Activated T-cell treated with anti-CD3 and anti-CD28 coated beads, Interleukin-2, amount 50 U/mL, for 24 hours (primary cell): ENCODE data around the gene NLGN4Y.

Source experiments
- DNase-seq: peaks from one replicate; pipeline ENCODE4 v3.0.0-alpha.2; 2020
- H3K27ac Mint-ChIP-seq: 2 replicates; pipeline ENCODE4 v1.8.0; 2020; ENCODE audit warnings: mild to moderate bottlenecking, mixed read lengths
- H3K27me3 Mint-ChIP-seq: 2 replicates; pipeline ENCODE4 v1.8.0; 2020; ENCODE audit warnings: mixed read lengths
- H3K36me3 Mint-ChIP-seq: 2 replicates; pipeline ENCODE4 v1.8.0; 2020; ENCODE audit warnings: low read depth, mixed read lengths
- H3K4me1 Mint-ChIP-seq: 2 replicates; pipeline ENCODE4 v1.8.0; 2020; ENCODE audit warnings: low read depth, mixed read lengths
- H3K4me3 Mint-ChIP-seq: 2 replicates; pipeline ENCODE4 v1.8.0; 2020; ENCODE audit warnings: mild to moderate bottlenecking, moderate library complexity, mixed read lengths
- H3K9me3 Mint-ChIP-seq: 2 replicates; pipeline ENCODE4 v1.8.0; 2020; ENCODE audit warnings: mixed read lengths

Gene NLGN4Y

DNA sequence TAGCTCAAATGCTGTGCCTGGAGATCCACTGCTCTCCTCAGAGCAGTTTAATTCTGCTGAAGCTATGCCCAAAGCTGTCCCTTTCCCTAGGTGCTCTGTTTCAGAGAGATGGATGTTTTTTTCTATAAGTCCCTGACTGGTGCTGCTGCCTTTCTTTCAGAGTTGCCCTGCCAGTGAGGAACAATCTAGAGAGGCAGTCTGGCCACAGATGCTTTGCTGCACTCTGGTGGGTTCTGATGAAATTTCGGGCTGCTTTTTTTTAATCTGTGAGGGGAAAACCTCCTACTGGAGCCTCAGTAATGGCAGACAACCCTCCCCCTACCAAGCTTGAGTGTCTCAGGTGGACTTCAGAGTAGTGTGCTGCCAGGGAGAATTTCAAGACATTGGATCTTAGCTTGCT lies 93.3 kb downstream of the NLGN4Y start:
- no peaks in the 10 kb centered on the region for H3K9me3 Mint-ChIP-seq
- no peaks in the 10 kb centered on the region for H3K36me3 Mint-ChIP-seq
- H3K27ac Mint-ChIP-seq: no peak overlapping the region
- DNase-seq: no peak
- no peaks in the 10 kb centered on the region for H3K27me3 Mint-ChIP-seq
- no peaks in the 10 kb centered on the region for H3K4me1 Mint-ChIP-seq
- no peak overlapping the region for H3K4me3 Mint-ChIP-seq

DNA sequence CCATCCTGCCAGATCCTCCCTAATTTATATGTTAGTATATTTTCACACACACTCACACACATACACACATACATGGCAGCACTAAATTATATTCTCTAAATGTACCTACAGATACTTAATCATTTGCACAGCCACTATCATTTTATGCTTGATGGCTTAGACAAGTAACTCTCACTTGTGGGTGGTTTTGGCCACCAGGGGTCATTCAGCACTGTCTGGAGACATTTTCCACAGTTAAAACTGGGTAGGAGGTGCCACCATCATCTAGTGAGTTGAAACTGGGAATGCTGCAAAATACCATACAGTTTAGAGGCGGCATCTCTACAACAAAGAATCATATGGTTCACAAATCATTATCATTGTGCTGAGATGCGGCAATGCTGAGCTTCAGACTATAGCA lies 94.2 kb downstream of the NLGN4Y start:
- Mint-ChIP-seq H3K36me3 (no peaks in the 10 kb centered on the region), H3K9me3 (no peaks in the 10 kb centered on the region), H3K27ac (no peak overlapping the region), H3K4me1 (no peaks in the 10 kb centered on the region), H3K4me3 (no peak overlapping the region), H3K27me3 (no peaks in the 10 kb centered on the region)
- DNase-seq: no peak

DNA sequence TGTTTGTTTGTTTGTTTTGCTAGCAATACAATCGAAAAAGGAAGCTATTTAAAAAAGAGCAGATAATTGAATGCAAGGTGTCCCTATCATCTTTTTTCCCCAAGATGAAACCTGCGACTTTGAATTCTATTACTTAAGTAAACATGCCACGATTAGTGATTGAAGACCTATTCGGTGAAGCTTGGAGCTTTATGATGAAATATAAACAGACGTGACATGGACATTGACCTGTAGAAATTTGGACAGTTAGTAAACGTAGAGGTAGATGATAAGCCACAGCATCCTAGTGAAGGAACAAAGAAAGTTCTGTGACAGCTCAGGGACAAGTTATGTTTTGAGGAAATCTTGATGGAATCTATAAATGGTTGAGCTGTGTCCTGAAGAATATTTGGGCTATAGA lies 103.9 kb downstream of the NLGN4Y start:
- H3K27ac Mint-ChIP-seq: no peak overlapping the region
- no peak overlapping the region for H3K4me3 Mint-ChIP-seq
- no peaks in the 10 kb centered on the region for H3K36me3 Mint-ChIP-seq
- no peaks in the 10 kb centered on the region for H3K27me3 Mint-ChIP-seq
- no peaks in the 10 kb centered on the region for H3K4me1 Mint-ChIP-seq
- DNase-seq: no peak
- H3K9me3 Mint-ChIP-seq: no peaks in the 10 kb centered on the region

DNA sequence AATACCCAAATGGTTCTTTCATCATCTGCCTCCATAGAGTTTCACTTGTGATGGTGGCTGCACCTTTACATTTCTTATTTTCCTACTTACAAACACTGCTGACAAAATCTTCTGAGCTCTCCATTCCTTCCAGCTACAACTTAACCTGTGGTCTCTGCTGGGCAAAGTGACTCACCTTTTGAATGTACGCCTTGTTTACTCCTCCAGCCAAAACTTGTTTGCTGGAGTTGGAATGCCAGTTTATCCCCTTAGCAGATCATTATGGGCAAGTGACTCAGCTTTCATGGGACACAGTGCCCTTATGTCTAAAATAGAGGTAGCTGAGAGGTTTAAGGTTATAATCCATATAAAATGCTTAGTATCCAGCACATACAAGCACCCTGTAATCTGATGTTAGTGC lies 107.3 kb downstream of the NLGN4Y start:
- Mint-ChIP-seq H3K27ac (no peak overlapping the region), H3K4me3 (no peak overlapping the region), H3K36me3 (no peaks in the 10 kb centered on the region), H3K9me3 (no peaks in the 10 kb centered on the region), H3K27me3 (no peaks in the 10 kb centered on the region), H3K4me1 (no peaks in the 10 kb centered on the region)
- no peak for DNase-seq

DNA sequence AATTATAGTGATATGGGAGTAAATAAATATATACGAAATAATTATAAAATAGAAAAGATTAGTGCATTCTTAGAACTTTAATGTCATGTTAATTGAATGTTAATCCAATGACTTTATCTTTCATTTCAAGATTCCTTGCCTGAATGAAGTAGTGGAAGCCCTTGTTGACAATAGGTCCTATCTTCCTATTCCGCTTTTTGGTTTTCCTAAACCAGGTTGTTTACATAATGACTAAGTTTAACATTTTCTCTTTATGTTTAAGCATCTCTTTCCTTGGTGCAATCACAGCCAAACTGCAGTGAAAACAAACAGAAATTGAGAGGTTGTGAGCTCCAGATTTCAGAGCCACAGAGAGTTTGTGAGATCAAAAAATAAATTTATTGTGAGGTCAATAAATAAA lies 109.4 kb downstream of the NLGN4Y start:
- no peaks in the 10 kb centered on the region for H3K9me3 Mint-ChIP-seq
- H3K27ac Mint-ChIP-seq: no peak overlapping the region
- no peaks in the 10 kb centered on the region for H3K27me3 Mint-ChIP-seq
- no peaks in the 10 kb centered on the region for H3K36me3 Mint-ChIP-seq
- no peak for DNase-seq
- no peak overlapping the region for H3K4me3 Mint-ChIP-seq
- no peaks in the 10 kb centered on the region for H3K4me1 Mint-ChIP-seq

DNA sequence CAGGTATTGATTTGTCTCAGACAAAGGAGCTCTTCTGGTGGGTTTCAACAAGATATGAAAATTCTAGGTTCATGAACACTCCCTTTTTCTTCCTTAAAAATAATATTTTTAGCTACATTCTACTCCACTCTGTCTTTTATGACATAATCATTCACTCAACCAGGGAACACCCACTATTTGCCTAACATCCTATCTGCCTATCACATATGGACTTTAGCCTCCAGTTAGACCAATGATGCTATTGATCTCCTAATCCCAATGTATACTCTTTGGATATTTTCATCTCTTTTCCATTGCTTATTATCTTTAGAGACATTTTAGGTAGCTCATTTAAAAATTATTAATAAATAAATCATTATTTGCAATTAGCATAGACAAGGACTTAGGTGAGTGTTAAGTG lies 110.6 kb downstream of the NLGN4Y start:
- no peaks in the 10 kb centered on the region for H3K36me3 Mint-ChIP-seq
- no peaks in the 10 kb centered on the region for H3K27me3 Mint-ChIP-seq
- no peak overlapping the region for H3K27ac Mint-ChIP-seq
- H3K4me1 Mint-ChIP-seq: no peaks in the 10 kb centered on the region
- no peak overlapping the region for H3K4me3 Mint-ChIP-seq
- DNase-seq: no peak
- no peaks in the 10 kb centered on the region for H3K9me3 Mint-ChIP-seq

DNA sequence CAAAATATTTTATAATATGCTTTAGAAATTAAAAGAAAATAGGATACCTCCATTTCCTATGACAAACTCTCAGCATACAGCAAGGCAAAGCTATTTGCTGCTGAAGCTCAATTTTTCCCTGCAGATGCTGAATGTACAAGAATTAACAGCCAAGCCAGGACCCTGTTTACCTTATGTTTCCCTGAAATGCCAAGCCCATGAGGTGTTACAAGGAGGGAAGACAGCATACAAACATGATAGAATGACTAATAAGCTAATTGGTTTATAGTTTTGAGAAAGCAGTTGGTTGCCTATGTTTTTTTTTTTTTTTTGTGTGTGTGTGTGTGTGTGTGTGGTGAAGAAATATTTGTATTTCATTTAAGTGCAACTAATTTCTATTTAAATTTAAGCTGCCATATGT lies 113.2 kb downstream of the NLGN4Y start:
- no peak overlapping the region for H3K27ac Mint-ChIP-seq
- DNase-seq: no peak
- no peaks in the 10 kb centered on the region for H3K9me3 Mint-ChIP-seq
- no peaks in the 10 kb centered on the region for H3K4me1 Mint-ChIP-seq
- H3K27me3 Mint-ChIP-seq: no peaks in the 10 kb centered on the region
- no peaks in the 10 kb centered on the region for H3K36me3 Mint-ChIP-seq
- no peak overlapping the region for H3K4me3 Mint-ChIP-seq

DNA sequence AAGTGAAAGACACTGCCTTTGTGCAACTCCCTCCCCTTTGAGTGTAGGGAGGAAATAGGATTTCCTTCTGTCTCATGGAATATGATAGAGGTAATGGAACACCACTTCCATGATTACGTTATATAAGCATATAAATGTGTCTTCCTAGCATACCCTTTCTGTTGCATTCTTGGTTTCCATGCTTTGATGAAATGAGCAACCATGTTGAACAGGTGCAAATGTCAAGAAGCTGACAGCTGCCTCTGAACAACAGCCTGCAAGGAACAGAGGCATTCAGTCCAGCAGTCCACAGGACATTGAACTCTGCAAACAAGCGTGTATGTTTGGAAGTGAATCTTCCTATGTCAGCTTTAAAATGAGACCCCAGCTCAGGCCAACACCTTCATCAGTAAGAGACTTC lies 117.5 kb downstream of the NLGN4Y start:
- H3K4me1 Mint-ChIP-seq: no peaks in the 10 kb centered on the region
- H3K36me3 Mint-ChIP-seq: no peaks in the 10 kb centered on the region
- H3K4me3 Mint-ChIP-seq: no peak overlapping the region
- H3K27me3 Mint-ChIP-seq: no peaks in the 10 kb centered on the region
- H3K27ac Mint-ChIP-seq: no peak overlapping the region
- no peaks in the 10 kb centered on the region for H3K9me3 Mint-ChIP-seq
- no peak for DNase-seq

DNA sequence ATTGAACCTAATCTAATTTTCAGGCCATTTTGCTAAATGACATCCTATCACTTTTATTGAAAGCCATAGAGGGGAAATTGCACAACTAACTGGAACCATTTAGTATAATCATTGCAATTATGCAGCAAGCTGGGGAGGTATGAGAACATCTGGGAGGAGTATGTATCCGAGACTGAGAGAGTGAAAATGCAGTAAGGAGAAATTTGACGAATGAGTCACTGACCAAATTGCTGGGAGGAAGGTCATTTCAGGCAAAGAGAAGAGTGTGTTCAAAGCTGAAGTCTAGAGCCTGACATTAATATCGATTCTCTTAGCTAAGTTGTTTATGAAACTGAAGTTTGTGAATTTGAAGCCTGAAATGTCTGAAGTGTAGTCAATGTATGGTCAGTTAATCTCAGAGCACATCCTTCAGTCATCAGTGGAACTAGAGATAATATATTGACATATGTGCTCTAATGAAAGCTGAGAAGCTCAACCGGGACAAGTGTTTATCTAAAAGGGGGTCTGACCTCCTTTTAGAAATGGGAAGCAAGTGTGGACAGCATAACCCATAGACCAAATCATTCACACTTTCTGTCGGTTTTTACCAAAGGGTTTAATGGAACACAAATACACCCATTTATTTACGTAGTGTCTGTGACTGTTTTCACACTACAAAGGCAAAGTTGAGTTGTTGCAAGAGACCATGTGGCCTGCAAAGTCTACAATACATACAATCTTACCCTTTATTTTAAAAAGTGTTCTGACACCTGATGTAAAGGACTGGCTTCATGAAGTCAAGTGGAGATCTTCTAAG lies 120.0 kb downstream of the NLGN4Y start:
- no peak for DNase-seq

DNA sequence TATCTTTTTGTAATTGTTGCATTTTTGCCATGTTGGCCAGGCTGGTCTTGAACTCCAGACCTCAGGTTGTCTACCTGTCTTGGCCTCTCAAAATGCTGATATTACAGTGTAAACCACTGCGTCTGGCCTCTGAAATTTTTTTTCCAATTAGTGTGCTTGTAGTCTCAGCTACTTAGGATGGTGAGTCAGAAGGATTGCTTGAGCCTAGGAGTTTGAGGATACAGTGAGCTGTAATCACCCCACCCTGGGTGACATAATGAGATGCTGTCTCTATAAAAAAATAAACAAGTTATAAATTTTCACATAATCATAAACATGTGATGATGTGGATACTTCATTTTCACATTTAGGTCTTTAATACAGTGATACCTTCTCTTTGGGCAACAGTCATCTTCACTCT lies 154.9 kb downstream of the NLGN4Y start:
- H3K4me3 Mint-ChIP-seq: no peak overlapping the region
- no peaks in the 10 kb centered on the region for H3K9me3 Mint-ChIP-seq
- no peaks in the 10 kb centered on the region for H3K4me1 Mint-ChIP-seq
- no peaks in the 10 kb centered on the region for H3K36me3 Mint-ChIP-seq
- no peak for DNase-seq
- H3K27me3 Mint-ChIP-seq: no peaks in the 10 kb centered on the region
- no peak overlapping the region for H3K27ac Mint-ChIP-seq

More for the DNA sequence above, 120.0 kb downstream of the NLGN4Y start:
- Mint-ChIP-seq H3K27me3 (no peaks in the 10 kb centered on the region), H3K27ac (no peak overlapping the region), H3K9me3 (no peaks in the 10 kb centered on the region), H3K4me1 (no peaks in the 10 kb centered on the region), H3K4me3 (no peak overlapping the region), H3K36me3 (no peaks in the 10 kb centered on the region)

DNA sequence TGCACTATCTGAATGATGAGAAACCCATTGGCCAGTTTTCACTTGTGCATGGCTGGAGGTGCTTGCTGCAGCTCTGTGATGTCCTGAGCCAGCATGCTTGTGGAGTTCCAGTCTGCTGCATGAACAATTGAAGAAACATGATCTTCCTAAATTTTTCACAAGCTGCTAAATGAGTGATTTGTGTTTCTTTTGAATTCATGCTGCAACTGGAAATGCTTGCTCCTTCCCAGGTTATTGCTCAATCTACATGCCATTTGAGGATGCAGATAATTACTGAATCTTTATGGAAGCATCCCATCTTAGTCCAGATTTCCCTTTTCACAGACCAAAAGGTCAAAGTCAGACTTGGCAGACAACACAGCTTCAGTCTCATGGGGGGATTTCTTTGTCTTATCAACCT lies 170.2 kb downstream of the NLGN4Y start:
- H3K36me3 Mint-ChIP-seq: no peaks in the 10 kb centered on the region
- H3K9me3 Mint-ChIP-seq: no peaks in the 10 kb centered on the region
- no peak overlapping the region for H3K27ac Mint-ChIP-seq
- DNase-seq: no peak
- no peaks in the 10 kb centered on the region for H3K4me1 Mint-ChIP-seq
- no peak overlapping the region for H3K4me3 Mint-ChIP-seq
- H3K27me3 Mint-ChIP-seq: no peaks in the 10 kb centered on the region

DNA sequence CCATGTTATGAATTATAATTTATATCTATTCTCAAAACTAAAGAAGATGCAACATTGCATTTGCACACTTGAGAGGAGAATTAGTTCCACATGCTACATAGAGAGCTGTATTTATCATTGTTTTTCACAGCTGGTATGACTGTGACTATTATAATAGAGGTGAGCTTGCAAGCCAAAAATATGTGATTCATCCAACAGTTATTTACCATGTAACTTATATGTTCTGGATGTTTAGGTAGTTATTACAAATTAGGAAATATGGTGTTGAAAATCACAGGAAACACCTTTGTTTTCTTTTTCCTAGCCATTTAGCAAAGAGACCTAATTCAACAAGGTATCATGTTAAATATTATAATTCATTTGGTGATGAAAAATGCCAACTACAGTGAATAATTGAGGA lies 183.8 kb downstream of the NLGN4Y start:
- Mint-ChIP-seq H3K27me3 (no peaks in the 10 kb centered on the region), H3K4me3 (no peak overlapping the region), H3K27ac (no peak overlapping the region), H3K9me3 (no peaks in the 10 kb centered on the region), H3K36me3 (no peaks in the 10 kb centered on the region), H3K4me1 (no peaks in the 10 kb centered on the region)
- DNase-seq: no peak

DNA sequence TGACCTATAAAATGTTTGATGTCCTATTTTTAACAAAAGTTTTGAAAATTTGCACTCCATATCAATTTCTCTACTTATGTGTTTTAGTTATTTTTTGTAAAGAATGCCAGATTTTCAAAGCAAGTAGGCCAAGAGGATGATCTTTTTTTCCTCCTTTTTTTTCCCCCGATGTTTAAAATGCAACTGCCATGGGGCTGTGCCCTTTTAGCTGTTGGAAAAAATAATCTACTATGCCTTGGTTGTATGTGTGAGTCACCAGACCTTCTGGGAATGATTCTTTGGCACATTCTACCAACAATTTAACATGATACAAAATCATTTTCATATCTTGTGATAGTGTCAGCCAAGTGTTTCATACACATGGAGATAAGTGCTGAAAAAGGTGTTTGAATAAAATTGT lies 217.3 kb downstream of the NLGN4Y start:
- Mint-ChIP-seq H3K27ac (no peak overlapping the region), H3K36me3 (no peaks in the 10 kb centered on the region), H3K4me3 (no peak overlapping the region), H3K27me3 (no peaks in the 10 kb centered on the region), H3K9me3 (no peaks in the 10 kb centered on the region), H3K4me1 (no peaks in the 10 kb centered on the region)
- DNase-seq: no peak

DNA sequence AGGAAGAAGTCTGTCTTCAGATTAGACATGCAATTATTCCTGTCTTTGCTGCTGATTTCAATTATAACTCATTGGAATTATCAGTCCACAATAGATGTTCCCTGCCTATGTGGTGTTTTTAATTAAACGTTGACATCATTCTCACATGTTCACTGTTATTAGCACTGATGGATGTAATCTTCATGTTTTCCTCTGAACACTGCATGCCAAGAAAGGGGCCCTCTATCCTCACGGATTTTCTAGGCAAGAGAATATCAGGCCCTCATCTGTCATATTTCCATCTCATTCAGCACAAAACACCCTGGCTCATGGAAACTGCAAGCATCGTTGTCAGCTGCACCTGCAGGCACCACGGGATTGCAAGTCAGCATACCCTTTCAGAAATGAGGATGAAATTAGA lies 224.0 kb downstream of the NLGN4Y start:
- Mint-ChIP-seq H3K9me3 (no peaks in the 10 kb centered on the region), H3K27me3 (no peaks in the 10 kb centered on the region), H3K4me1 (no peaks in the 10 kb centered on the region)

DNA sequence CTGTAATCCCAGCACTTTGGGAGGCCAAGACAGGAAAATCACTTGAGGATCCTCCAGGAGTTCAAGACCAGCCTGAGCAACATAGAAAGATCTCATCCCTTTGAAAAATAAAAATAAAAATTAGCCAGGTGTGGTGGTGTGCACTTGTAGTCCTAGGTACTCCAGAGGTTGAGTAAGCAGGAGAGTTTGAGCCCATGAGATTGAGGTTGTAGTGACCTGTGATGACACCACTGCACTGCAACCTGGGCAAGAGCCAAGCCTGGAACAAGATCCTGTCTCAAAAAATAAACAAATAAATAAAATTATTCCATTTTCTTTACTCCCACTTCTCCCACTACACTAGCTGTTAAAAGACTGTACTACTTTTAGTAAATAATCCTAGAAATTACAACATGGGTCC lies 231.2 kb downstream of the NLGN4Y start:
- Mint-ChIP-seq H3K27me3 (no peaks in the 10 kb centered on the region), H3K9me3 (no peaks in the 10 kb centered on the region), H3K36me3 (no peaks in the 10 kb centered on the region), H3K4me1 (no peaks in the 10 kb centered on the region), H3K27ac (no peak overlapping the region), H3K4me3 (no peak overlapping the region)
- no peak for DNase-seq

More for the DNA sequence above, 224.0 kb downstream of the NLGN4Y start:
- Mint-ChIP-seq H3K27ac (no peak overlapping the region), H3K36me3 (no peaks in the 10 kb centered on the region), H3K4me3 (no peak overlapping the region)
- DNase-seq: no peak

DNA sequence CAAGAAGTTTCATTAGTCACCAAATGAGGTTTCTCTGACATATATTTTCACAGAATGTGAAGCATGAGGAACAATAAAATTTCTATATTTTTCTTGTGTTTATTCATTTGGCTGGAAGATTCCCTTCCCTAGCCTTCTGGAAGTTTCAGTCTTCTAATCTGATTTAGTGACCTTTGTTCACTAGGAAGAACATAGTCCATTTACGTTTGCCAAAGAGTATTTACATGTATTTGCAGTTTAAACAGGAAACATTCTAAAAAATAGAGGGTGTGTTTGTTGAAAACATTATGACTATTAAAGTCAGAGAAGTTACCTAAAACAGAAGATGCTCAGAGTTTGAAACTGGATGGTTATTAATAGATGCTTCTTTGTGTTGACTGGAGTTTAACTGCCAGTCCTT lies 238.6 kb downstream of the NLGN4Y start:
- Mint-ChIP-seq H3K27me3 (no peaks in the 10 kb centered on the region), H3K4me1 (no peaks in the 10 kb centered on the region), H3K4me3 (no peak overlapping the region), H3K9me3 (no peaks in the 10 kb centered on the region), H3K36me3 (no peaks in the 10 kb centered on the region), H3K27ac (no peak overlapping the region)
- DNase-seq: no peak
